ENCODE results near the gene MEST. TPM values are rescaled to one million over a fixed set of nuclear protein-coding genes. Genes with fewer than 3 reads are reported as not detected.

MEST gene
- total RNA-seq, 1 experiment from 2014 or later = 37.4 TPM

GRCh38 chr7:130492523-130493274 lies 814 bp downstream of the MEST start:
- H3K36me3 ChIP-seq (ENCODE audit: insufficient read depth, low read length, poor library complexity, severe bottlenecking) = no peaks in the 10 kb centered on the region
- POLR2A ChIA-PET (ENCODE audit: low non-redundant PET) = no interaction called here
- H3K27me3 ChIP-seq (replicated peaks; ENCODE audit: insufficient read depth, low read depth, low read length, poor library complexity) = no peaks in the 10 kb centered on the region
- no TSS peak for BruUV-seq (replicated peaks)
- peak overlapping the region; percentile 56 for H3K4me3 ChIP-seq (ENCODE audit: low read depth, low read length, poor library complexity, severe bottlenecking)
- no peak overlapping the region for H3K27ac ChIP-seq (ENCODE audit: low read depth, low read length, poor library complexity, severe bottlenecking)
- TF ChIP-seq EZH2 (IDR thresholded peaks at IDR 0.05; ENCODE audit: borderline replicate concordance, low read depth, low read length, poor library complexity, severe bottlenecking) = no peak
- TF ChIP-seq, protein P1, sequence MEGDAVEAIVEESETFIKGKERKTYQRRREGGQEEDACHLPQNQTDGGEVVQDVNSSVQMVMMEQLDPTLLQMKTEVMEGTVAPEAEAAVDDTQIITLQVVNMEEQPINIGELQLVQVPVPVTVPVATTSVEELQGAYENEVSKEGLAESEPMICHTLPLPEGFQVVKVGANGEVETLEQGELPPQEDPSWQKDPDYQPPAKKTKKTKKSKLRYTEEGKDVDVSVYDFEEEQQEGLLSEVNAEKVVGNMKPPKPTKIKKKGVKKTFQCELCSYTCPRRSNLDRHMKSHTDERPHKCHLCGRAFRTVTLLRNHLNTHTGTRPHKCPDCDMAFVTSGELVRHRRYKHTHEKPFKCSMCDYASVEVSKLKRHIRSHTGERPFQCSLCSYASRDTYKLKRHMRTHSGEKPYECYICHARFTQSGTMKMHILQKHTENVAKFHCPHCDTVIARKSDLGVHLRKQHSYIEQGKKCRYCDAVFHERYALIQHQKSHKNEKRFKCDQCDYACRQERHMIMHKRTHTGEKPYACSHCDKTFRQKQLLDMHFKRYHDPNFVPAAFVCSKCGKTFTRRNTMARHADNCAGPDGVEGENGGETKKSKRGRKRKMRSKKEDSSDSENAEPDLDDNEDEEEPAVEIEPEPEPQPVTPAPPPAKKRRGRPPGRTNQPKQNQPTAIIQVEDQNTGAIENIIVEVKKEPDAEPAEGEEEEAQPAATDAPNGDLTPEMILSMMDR (conservative IDR thresholded peaks at IDR 0.05; ENCODE audit: low read depth, low read length) = no peak
- CTCF ChIA-PET = no interaction called here
- peaks cover 3% of the 10 kb centered on the region for H3K4me1 ChIP-seq (ENCODE audit: insufficient read depth, low read length, poor library complexity, severe bottlenecking)
- DNase-seq (ENCODE audit: low spot score) = peak; percentile 28
- H3K9me3 ChIP-seq (ENCODE audit: low read depth, low read length, poor library complexity, severe bottlenecking) = no peaks in the 10 kb centered on the region
- intact Hi-C loops (cut with micrococcal nuclease; ENCODE audit: unreplicated experiment) = loop anchor here (5.0 to 10.0 kb wide), 3 partner anchors 215 to 418 kb away; partner anchors contain the start of gene KLHDC10

DNA sequence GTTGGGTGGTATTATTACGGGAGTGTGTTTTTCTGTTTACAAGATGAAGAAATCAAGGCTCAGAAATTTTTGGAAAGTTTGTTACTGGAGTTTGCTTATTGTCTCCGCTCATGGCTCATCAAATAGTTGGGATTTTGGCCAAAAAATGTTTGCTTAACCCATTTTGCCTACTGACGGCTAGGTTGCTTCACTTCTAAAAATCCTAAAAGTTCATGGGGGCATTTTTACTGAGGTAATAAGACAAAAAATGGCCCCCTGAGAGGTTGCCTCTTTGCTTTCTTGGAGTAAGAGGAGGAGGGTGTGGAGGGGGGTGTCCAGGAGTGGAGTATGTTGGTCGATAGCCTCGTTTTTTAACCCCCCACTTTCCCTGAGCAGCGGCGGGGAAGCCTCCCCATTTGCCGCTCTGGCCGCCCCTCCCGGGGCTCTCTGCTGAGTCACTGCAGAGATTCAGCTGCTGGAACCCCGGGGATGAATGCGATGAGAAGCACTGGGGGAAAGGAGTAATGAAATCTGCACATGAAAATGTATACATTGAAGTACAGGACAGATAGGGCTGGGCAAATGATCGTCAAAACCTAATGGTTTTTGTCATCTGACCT lies 1.5 kb downstream of the MEST start:
- no peaks in the 10 kb centered on the region for H3K27me3 ChIP-seq (replicated peaks; ENCODE audit: insufficient read depth, low read depth, low read length, poor library complexity)
- DNase-seq (ENCODE audit: low spot score) = peak; percentile 38
- no peak for TF ChIP-seq EZH2 (IDR thresholded peaks at IDR 0.05; ENCODE audit: borderline replicate concordance, low read depth, low read length, poor library complexity, severe bottlenecking)
- TF ChIP-seq, protein P1 (conservative IDR thresholded peaks at IDR 0.05; ENCODE audit: low read depth, low read length) = no peak
- H3K36me3 ChIP-seq (ENCODE audit: insufficient read depth, low read length, poor library complexity, severe bottlenecking) = no peaks in the 10 kb centered on the region
- peaks cover 3% of the 10 kb centered on the region for H3K4me1 ChIP-seq (ENCODE audit: insufficient read depth, low read length, poor library complexity, severe bottlenecking)
- peak overlapping the region; percentile 56 for H3K4me3 ChIP-seq (ENCODE audit: low read depth, low read length, poor library complexity, severe bottlenecking)
- BruUV-seq (replicated peaks) = no TSS peak
- ChIA-PET CTCF (no interaction called here), POLR2A (ENCODE audit: low non-redundant PET) (no interaction called here)
- H3K9me3 ChIP-seq (ENCODE audit: low read depth, low read length, poor library complexity, severe bottlenecking) = no peaks in the 10 kb centered on the region
- H3K27ac ChIP-seq (ENCODE audit: low read depth, low read length, poor library complexity, severe bottlenecking) = no peak overlapping the region
- intact Hi-C loops (cut with micrococcal nuclease; ENCODE audit: unreplicated experiment) = loop anchor here (5.0 to 10.0 kb wide), 3 partner anchors 216 to 419 kb away; partner anchors contain the start of gene KLHDC10

DNA sequence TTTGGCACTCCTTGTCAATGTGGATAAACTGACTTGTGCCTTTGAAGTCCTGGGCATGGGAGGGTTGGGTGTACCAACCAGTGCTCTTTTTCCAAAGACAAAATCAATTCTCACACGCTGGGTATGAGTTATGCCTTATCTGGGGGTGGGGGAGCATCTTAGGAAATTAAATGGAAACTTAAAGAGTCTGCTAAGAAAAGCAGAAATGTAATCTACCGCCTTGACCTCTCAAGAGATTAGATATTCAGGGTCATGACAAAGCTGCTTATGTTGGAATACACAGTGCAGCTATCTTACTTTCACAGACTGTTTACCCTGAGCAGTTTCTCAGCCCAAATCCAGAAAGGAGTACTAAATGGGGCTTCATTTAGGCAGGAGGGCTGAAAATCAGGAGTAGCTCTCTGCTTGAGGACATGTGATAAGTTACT lies 2.6 kb downstream of the MEST start:
- Histone ChIP-seq H3K4me1 (ENCODE audit: insufficient read depth, low read length, poor library complexity, severe bottlenecking) (peaks cover 3% of the 10 kb centered on the region), H3K4me3 (ENCODE audit: low read depth, low read length, poor library complexity, severe bottlenecking) (no peak overlapping the region), H3K27me3 (replicated peaks; ENCODE audit: insufficient read depth, low read depth, low read length, poor library complexity) (no peaks in the 10 kb centered on the region), H3K36me3 (ENCODE audit: insufficient read depth, low read length, poor library complexity, severe bottlenecking) (no peaks in the 10 kb centered on the region), H3K9me3 (ENCODE audit: low read depth, low read length, poor library complexity, severe bottlenecking) (no peaks in the 10 kb centered on the region), H3K27ac (ENCODE audit: low read depth, low read length, poor library complexity, severe bottlenecking) (no peak overlapping the region)
- no peak for TF ChIP-seq EZH2 (IDR thresholded peaks at IDR 0.05; ENCODE audit: borderline replicate concordance, low read depth, low read length, poor library complexity, severe bottlenecking)
- TF ChIP-seq, protein P1 (conservative IDR thresholded peaks at IDR 0.05; ENCODE audit: low read depth, low read length) = no peak
- intact Hi-C loops (cut with micrococcal nuclease; ENCODE audit: unreplicated experiment) = loop anchor here (5.0 to 10.0 kb wide), 3 partner anchors 217 to 420 kb away; partner anchors contain the start of gene KLHDC10
- no TSS peak for BruUV-seq (replicated peaks)
- no peak for DNase-seq (ENCODE audit: low spot score)
- ChIA-PET CTCF (no interaction called here), POLR2A (ENCODE audit: low non-redundant PET) (no interaction called here)

Data from A673 (cell line).